CD4-positive, CD25-positive, alpha-beta regulatory T cell (primary cell): ENCODE data around the gene ZNF180. TPM values are rescaled to one million over a fixed set of nuclear protein-coding genes. Genes with fewer than 3 reads are reported as not detected.
A peak's percentile ranks its signal among the peaks of the same experiment; 100 is the strongest.

ENCODE experiments used
- ATAC-seq, 2 donors: fragments of 150-1000 bp; cut with Tn5 transposase; one replicate each; pipeline ENCODE4 v1.10.0; 2021; ENCODE audit warnings: low read depth in 2 of 2, moderate number of reproducible peaks in 2 of 2, moderate library complexity in 1 of 2
- DNase-seq, 3 donors: peaks; one replicate each; pipeline versions ENCODE4 v3.0.0 to v3.0.0-alpha.2; 2012 to 2022; ENCODE audit warnings: mixed read lengths in 1 of 3
- H3K27ac ChIP-seq: one replicate; pipeline ENCODE4 v1.7.0; 2013; ENCODE audit warnings: mild to moderate bottlenecking, low read length; ENCODE audit not compliant: insufficient read depth, poor library complexity, severe bottlenecking
- H3K27me3 ChIP-seq: one replicate; pipeline ENCODE4 v1.7.0; 2013; ENCODE audit warnings: low read length; ENCODE audit not compliant: control insufficient read depth, insufficient read depth
- H3K36me3 ChIP-seq: one replicate; pipeline ENCODE4 v1.7.0; 2013; ENCODE audit warnings: mild to moderate bottlenecking, low read length, moderate library complexity; ENCODE audit not compliant: control insufficient read depth, insufficient read depth
- H3K4me1 ChIP-seq: 2 replicates; pipeline ENCODE4 v1.7.0; 2013; ENCODE audit warnings: mild to moderate bottlenecking, low read length; ENCODE audit not compliant: insufficient read depth, control insufficient read depth, poor library complexity, severe bottlenecking
- H3K4me3 ChIP-seq: one replicate; pipeline ENCODE4 v1.7.0; 2013; ENCODE audit warnings: low read depth, mild to moderate bottlenecking, low read length, moderate library complexity
- H3K9me3 ChIP-seq, 2 experiments: 1 replicate in 1 of 2; 2 replicates in 1 of 2; pipeline ENCODE4 v1.7.0; 2013; ENCODE audit warnings: low read length in 2 of 2, mild to moderate bottlenecking in 1 of 2, moderate library complexity in 1 of 2; ENCODE audit not compliant: control insufficient read depth in 2 of 2
- H3K27ac Mint-ChIP-seq, 3 donors: one replicate each; pipeline ENCODE4 v1.8.0; 2020 to 2022; ENCODE audit warnings: mild to moderate bottlenecking in 3 of 3, mixed read lengths in 3 of 3, moderate library complexity in 2 of 3
- H3K27me3 Mint-ChIP-seq: one replicate; pipeline ENCODE4 v1.8.0; 2022; ENCODE audit warnings: mild to moderate bottlenecking, mixed read lengths
- H3K36me3 Mint-ChIP-seq: one replicate; pipeline ENCODE4 v1.8.0; 2020; ENCODE audit warnings: mixed read lengths
- H3K4me1 Mint-ChIP-seq, 4 donors: one replicate each; pipeline ENCODE4 v1.8.0; 2020 to 2022; ENCODE audit warnings: mixed read lengths in 4 of 4, mild to moderate bottlenecking in 1 of 4
- H3K4me3 Mint-ChIP-seq, 4 donors: one replicate each; pipeline ENCODE4 v1.8.0; 2020 to 2022; ENCODE audit warnings: mild to moderate bottlenecking in 4 of 4, mixed read lengths in 4 of 4, moderate library complexity in 3 of 4
- H3K9me3 Mint-ChIP-seq, 7 donors: one replicate each; pipeline ENCODE4 v1.8.0; 2020 to 2022; ENCODE audit warnings: mixed read lengths in 7 of 7, mild to moderate bottlenecking in 3 of 7, moderate library complexity in 2 of 7
- polyA plus RNA-seq, 4 donors: library from polyadenylated mRNA; unstranded; fragments of 300-500 nt; fragmentation: Illumina TruSeq; gene quantifications; one replicate each; pipeline ENCODE4 v1.2.3, GENCODE V29; 2021
- total RNA-seq: library from RNA; stranded (reverse); gene quantifications from one replicate; pipeline ENCODE4 v1.2.3, GENCODE V29; 2022

The ZNF180 gene
- total and polyA plus RNA-seq, 5 donors from 2014 or later, result 5.8 to 11.5 (median 10.2) TPM

- Mint-ChIP-seq H3K36me3 (peaks cover 5% of the 10 kb centered on the region), H3K9me3 (peaks cover 7 to 81% (median 33%) of the 10 kb centered on the region in 7 donors)
- ATAC-seq, result no peak
These were observed 48.6 kb downstream of the ZNF180 start for GRCh38 chr19:44451687-44452086.

GRCh38 chr19:44447916-44448674 lies 52.2 kb downstream of the ZNF180 start, which contains the start of gene ZNF229:
TSS of gene ZNF229 (minus strand) at chr19:44448472. CDS start at chr19:44442847, 5,625 bp downstream.
- DNase-seq (peak; percentile 14 to 81 (median 56)), ATAC-seq (peak; percentile 60 to 63)
- H3K36me3 ChIP-seq, result no peaks in the 10 kb centered on the region
- peaks cover 0 to 17% (median 3%) of the 10 kb centered on the region in 4 donors for H3K4me1 Mint-ChIP-seq
- peak within 1 kb of the TSS; percentile 54 for H3K4me3 ChIP-seq
- H3K27ac ChIP-seq, result no peak within 1 kb of the TSS
- peaks cover 14 to 82% (median 42%) of the 10 kb centered on the region in 7 donors for H3K9me3 Mint-ChIP-seq
- H3K9me3 ChIP-seq, result peaks cover 60 to 73% of the 10 kb centered on the region in 2 experiments
- peaks cover 20% of the 10 kb centered on the region for H3K36me3 Mint-ChIP-seq
- H3K4me3 Mint-ChIP-seq, result peak within 1 kb of the TSS; percentile 6 to 89 (median 83)
- H3K27me3 Mint-ChIP-seq, result no peaks in the 10 kb centered on the region
- peak within 1 kb of the TSS; percentile 62 to 81 (median 69) for H3K27ac Mint-ChIP-seq
- no peaks in the 10 kb centered on the region for H3K27me3 ChIP-seq
- peaks cover 5% of the 10 kb centered on the region for H3K4me1 ChIP-seq

More at GRCh38 chr19:44451687-44452086, 48.6 kb downstream of the ZNF180 start:
- no peaks in the 10 kb centered on the region for H3K27me3 Mint-ChIP-seq
- Histone ChIP-seq H3K27ac (no peak overlapping the region), H3K36me3 (no peaks in the 10 kb centered on the region), H3K9me3 (peaks cover 57 to 63% of the 10 kb centered on the region in 2 experiments), H3K4me3 (no peak overlapping the region), H3K27me3 (no peaks in the 10 kb centered on the region), H3K4me1 (peaks cover 5% of the 10 kb centered on the region)
- DNase-seq, result no peak
- no peak overlapping the region for H3K4me3 Mint-ChIP-seq
- H3K4me1 Mint-ChIP-seq, result peaks cover 0 to 17% (median 1%) of the 10 kb centered on the region in 4 donors
- no peak overlapping the region for H3K27ac Mint-ChIP-seq

- H3K9me3 Mint-ChIP-seq, result peaks cover 0 to 78% (median 28%) of the 10 kb centered on the region in 7 donors
- H3K4me3 Mint-ChIP-seq, result no peak overlapping the region
- Histone ChIP-seq H3K27me3 (no peaks in the 10 kb centered on the region), H3K27ac (no peak overlapping the region), H3K4me1 (no peaks in the 10 kb centered on the region), H3K36me3 (no peaks in the 10 kb centered on the region), H3K4me3 (no peak overlapping the region), H3K9me3 (peaks cover 18 to 39% of the 10 kb centered on the region in 2 experiments)
- DNase-seq (no peak), ATAC-seq (no peak)
- no peak overlapping the region for H3K27ac Mint-ChIP-seq
- no peaks in the 10 kb centered on the region for H3K27me3 Mint-ChIP-seq
- peaks cover 27% of the 10 kb centered on the region for H3K36me3 Mint-ChIP-seq
- H3K4me1 Mint-ChIP-seq, result no peaks in the 10 kb centered on the region
These were observed 61.9 kb downstream of the ZNF180 start for GRCh38 chr19:44438441-44438840.

DNA sequence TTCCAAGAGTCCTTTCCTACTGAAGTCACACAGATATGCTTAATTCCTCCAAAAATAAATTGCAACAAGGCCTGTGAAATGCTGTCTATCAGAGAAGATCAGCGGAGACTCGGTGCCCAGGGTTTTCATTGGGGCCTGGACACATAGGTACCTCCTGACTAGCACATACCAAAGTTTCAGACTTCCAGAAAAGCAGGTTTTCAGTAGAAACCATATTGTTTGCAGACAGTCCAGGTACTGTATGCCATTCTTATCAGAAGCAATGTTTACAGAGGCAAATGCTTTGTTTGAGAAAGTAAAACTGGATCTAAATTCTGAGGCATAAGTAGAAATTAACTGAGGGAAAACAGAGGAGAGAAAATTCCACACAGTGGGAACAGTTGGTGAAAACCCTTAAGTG lies 64.9 kb downstream of the ZNF180 start:
- Mint-ChIP-seq H3K4me1 (no peaks in the 10 kb centered on the region), H3K36me3 (peaks cover 21% of the 10 kb centered on the region), H3K9me3 (peaks cover 0 to 85% (median 25%) of the 10 kb centered on the region in 7 donors), H3K4me3 (no peak overlapping the region), H3K27ac (no peak overlapping the region), H3K27me3 (no peaks in the 10 kb centered on the region)
- H3K4me3 ChIP-seq, result no peak overlapping the region
- no peaks in the 10 kb centered on the region for H3K27me3 ChIP-seq
- ATAC-seq (no peak), DNase-seq (no peak)
- H3K27ac ChIP-seq, result no peak overlapping the region
- no peaks in the 10 kb centered on the region for H3K36me3 ChIP-seq
- H3K4me1 ChIP-seq, result no peaks in the 10 kb centered on the region
- peaks cover 22 to 53% of the 10 kb centered on the region in 2 experiments for H3K9me3 ChIP-seq

GRCh38 chr19:44430956-44431355 lies 69.4 kb downstream of the ZNF180 start:
- Histone ChIP-seq H3K4me1 (no peaks in the 10 kb centered on the region), H3K4me3 (no peak overlapping the region), H3K27me3 (no peaks in the 10 kb centered on the region), H3K27ac (no peak overlapping the region), H3K9me3 (peaks cover 45 to 77% of the 10 kb centered on the region in 2 experiments), H3K36me3 (no peaks in the 10 kb centered on the region)
- no peak for DNase-seq
- no peaks in the 10 kb centered on the region for H3K27me3 Mint-ChIP-seq
- H3K4me3 Mint-ChIP-seq, result no peak overlapping the region
- peaks cover 0 to 91% (median 29%) of the 10 kb centered on the region in 7 donors for H3K9me3 Mint-ChIP-seq
- peaks cover 20% of the 10 kb centered on the region for H3K36me3 Mint-ChIP-seq
- H3K4me1 Mint-ChIP-seq, result no peaks in the 10 kb centered on the region
- no peak for ATAC-seq
- no peak overlapping the region for H3K27ac Mint-ChIP-seq

Other genes with a start within 250 kb of the ZNF180 start
- 0.12 TPM for gene ZNF233, start 240.6 kb downstream of the ZNF180 start, total RNA-seq
- gene ZNF233, start 240.6 kb downstream of the ZNF180 start, polyA plus RNA-seq, result under 1 TPM in 3 of 4 donors, not detected in 1; 0.35 to 0.64 (median 0.56) TPM
- 5.4 TPM for gene ZNF235, start 195.5 kb downstream of the ZNF180 start, total RNA-seq
- 1 to 10 TPM; 1.0 to 3.5 (median 2.6) TPM for gene ZNF235, start 195.5 kb downstream of the ZNF180 start, polyA plus RNA-seq
- not detected for gene ZNF112, start 143.8 kb downstream of the ZNF180 start, total RNA-seq
- under 1 TPM in 2 of 4 donors, not detected in 2; 0.25 to 0.46 TPM for gene ZNF112, start 143.8 kb downstream of the ZNF180 start, polyA plus RNA-seq
- gene ZNF285, start 98.9 kb downstream of the ZNF180 start, total RNA-seq, result 0.39 TPM
- 1 to 10 TPM in 3 of 4 donors, not detected in 1; 1.0 to 1.8 (median 1.2) TPM for gene ZNF285, start 98.9 kb downstream of the ZNF180 start, polyA plus RNA-seq
- gene ZNF229, start 52.0 kb downstream of the ZNF180 start, total RNA-seq, result not detected
- gene ZNF229, start 52.0 kb downstream of the ZNF180 start, polyA plus RNA-seq, result under 1 TPM in 3 of 4 donors, not detected in 1; 0.26 to 0.87 (median 0.68) TPM
- not detected for gene CEACAM20, start 29.2 kb upstream of the ZNF180 start, total RNA-seq
- not detected for gene CEACAM20, start 29.2 kb upstream of the ZNF180 start, polyA plus RNA-seq
- not detected for gene IGSF23, start 113.0 kb upstream of the ZNF180 start, total RNA-seq
- gene IGSF23, start 113.0 kb upstream of the ZNF180 start, polyA plus RNA-seq, result not detected
- 0.37 TPM for gene PVR, start 143.4 kb upstream of the ZNF180 start, total RNA-seq
- gene PVR, start 143.4 kb upstream of the ZNF180 start, polyA plus RNA-seq, result under 1 TPM in 1 of 4 donors, not detected in 3; 0.25 TPM
- not detected for gene CEACAM19, start 171.0 kb upstream of the ZNF180 start, total RNA-seq
- not detected for gene CEACAM19, start 171.0 kb upstream of the ZNF180 start, polyA plus RNA-seq
- gene CEACAM16, start 198.6 kb upstream of the ZNF180 start, total RNA-seq, result not detected
- gene CEACAM16, start 198.6 kb upstream of the ZNF180 start, polyA plus RNA-seq, result not detected
- 231 TPM for gene BCL3, start 248.2 kb upstream of the ZNF180 start, total RNA-seq
- 10 to 100 TPM in 1 of 4 donors, 1 to 10 TPM in 3; 3.4 to 12.5 (median 5.4) TPM for gene BCL3, start 248.2 kb upstream of the ZNF180 start, polyA plus RNA-seq